Measurements from ENCODE around the gene TTC39B. TPM values are rescaled to one million over a fixed set of nuclear protein-coding genes. Genes with fewer than 3 reads are reported as not detected.
"Not testable (repeated sequence)": the region's sequence is repeated elsewhere in the genome, so short reads cannot be mapped to it uniquely, and the experiment has no call there.

The TTC39B gene
- total RNA-seq, 2 donors from 2014 or later = 5.3 to 6.0 TPM

DNA sequence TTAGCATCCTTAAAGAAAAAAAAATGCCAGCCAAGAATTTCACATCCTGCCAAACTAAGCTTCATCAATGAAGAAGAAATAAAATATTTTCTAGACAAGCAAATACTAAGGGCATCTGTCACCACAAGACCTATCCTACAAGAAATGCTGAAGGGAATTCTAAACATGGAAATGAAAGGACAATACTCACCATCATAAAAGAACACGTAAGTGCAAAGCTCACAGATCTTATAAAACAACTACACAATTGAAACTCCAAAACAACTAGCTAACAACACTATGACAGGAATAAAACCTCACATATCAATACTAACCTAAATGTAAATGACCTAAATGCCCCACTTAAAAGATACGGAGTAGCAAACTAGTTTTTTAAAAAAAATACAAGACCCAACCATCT lies 71.4 kb downstream of the TTC39B start:
- no peaks in the 10 kb centered on the region for H3K4me1 ChIP-seq
- intact Hi-C loops (cut with DNase I) = no loop called here
- no peak overlapping the region for H3K4me3 ChIP-seq
- H3K27me3 ChIP-seq = no peaks in the 10 kb centered on the region
- no peak for TF ChIP-seq POLR2A (IDR thresholded peaks at IDR 0.05)
- TF ChIP-seq, protein P1, sequence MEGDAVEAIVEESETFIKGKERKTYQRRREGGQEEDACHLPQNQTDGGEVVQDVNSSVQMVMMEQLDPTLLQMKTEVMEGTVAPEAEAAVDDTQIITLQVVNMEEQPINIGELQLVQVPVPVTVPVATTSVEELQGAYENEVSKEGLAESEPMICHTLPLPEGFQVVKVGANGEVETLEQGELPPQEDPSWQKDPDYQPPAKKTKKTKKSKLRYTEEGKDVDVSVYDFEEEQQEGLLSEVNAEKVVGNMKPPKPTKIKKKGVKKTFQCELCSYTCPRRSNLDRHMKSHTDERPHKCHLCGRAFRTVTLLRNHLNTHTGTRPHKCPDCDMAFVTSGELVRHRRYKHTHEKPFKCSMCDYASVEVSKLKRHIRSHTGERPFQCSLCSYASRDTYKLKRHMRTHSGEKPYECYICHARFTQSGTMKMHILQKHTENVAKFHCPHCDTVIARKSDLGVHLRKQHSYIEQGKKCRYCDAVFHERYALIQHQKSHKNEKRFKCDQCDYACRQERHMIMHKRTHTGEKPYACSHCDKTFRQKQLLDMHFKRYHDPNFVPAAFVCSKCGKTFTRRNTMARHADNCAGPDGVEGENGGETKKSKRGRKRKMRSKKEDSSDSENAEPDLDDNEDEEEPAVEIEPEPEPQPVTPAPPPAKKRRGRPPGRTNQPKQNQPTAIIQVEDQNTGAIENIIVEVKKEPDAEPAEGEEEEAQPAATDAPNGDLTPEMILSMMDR (IDR thresholded peaks at IDR 0.05) = no peak
- H3K9me3 ChIP-seq = no peaks in the 10 kb centered on the region
- no peak for ATAC-seq
- no peak for DNase-seq
- no peak overlapping the region for H3K27ac ChIP-seq
- no peaks in the 10 kb centered on the region for H3K36me3 ChIP-seq (replicated peaks in 1 of 2; ENCODE audit: insufficient read depth in 1 of 2, low read depth in 2 of 2)
- 70 to 94% methylated on average over 2 of the region's 2 CpGs for WGBS, 2 donors

GRCh38 chr9:15233941-15234490 lies 73.0 kb downstream of the TTC39B start:
- H3K4me1 ChIP-seq; DNase-seq; H3K9me3 ChIP-seq; H3K27me3 ChIP-seq; intact Hi-C loops (cut with DNase I); ATAC-seq; H3K27ac ChIP-seq; H3K36me3 ChIP-seq (replicated peaks in 1 of 2; ENCODE audit: insufficient read depth in 1 of 2, low read depth in 2 of 2); H3K4me3 ChIP-seq: not testable (repeated sequence)
- 99% methylated on average over 12 to 15 of the region's 41 CpGs for WGBS, 2 donors

DNA sequence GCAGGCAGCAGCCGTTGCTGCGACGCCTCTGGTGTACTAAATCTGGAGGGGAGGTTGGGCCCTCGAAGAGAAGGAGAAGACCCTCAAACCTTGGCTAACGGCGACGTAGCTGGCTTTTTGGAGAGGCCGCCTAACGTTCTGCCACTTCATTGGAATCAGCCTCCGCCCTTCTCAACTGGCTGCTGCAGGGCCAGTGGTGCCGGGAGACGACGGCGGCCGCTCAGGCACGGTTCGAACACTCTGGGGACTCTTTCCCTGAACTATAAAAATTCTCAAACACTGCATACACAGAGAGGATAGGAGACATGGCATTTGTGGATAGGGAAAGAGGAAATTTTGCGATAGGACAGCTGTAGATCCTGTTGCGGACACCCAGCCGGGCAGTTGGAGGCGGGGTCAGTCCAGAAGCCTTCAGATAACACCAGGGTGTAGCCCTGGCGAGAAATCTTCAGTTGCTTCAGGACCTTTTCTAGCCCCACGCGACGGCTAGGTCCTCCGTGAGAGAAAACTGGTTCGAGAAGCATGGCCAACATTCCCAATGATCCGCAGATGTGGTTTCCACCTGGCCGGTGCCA lies 74.2 kb downstream of the TTC39B start:
- ATAC-seq; H3K27me3 ChIP-seq; H3K4me3 ChIP-seq; H3K4me1 ChIP-seq; H3K36me3 ChIP-seq (replicated peaks in 1 of 2; ENCODE audit: insufficient read depth in 1 of 2, low read depth in 2 of 2); H3K27ac ChIP-seq; intact Hi-C loops (cut with DNase I); H3K9me3 ChIP-seq: not testable (repeated sequence)
- 94 to 98% methylated on average over 26 to 29 of the region's 29 CpGs for WGBS, 2 donors
- peak in 1 of 4 donors; percentile 45 for DNase-seq

DNA sequence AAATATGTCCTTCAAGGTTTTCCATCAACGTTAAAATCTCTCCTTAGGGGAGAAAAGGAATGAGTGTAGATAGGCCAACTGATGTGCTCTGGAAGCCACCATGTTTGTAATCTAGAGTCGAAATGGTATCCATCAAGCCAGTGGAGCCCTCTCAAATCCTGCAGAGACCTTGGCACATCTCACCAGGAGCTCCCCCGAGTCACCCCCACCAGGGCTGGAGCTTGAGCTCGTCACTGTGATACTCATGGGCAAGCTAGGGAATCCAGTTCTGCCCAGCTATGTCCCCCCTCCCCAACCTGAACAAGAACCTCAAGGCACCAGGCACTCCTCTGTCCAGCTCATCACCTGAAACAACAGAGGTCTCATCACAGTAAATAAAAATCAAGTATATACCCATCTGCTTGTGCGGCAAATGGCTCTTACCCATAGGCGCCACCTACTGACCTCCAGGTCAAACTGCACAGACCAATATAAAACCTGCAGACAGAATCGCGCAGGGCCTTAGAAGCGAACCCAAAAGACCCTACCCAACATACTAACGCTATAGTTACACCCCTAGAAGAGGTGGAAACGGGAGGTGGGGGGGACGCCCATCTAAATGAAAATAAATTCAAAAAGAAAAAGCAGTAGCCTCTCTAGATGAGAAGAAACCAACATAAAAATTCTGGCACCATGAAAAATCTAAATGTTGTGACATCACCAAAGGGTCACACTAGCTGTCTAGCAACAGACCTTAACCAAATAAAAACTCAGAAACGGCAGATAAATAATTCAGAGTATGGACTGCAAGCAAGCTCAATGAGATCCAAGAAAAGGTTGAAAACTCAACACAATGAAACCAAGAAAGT lies 75.0 kb downstream of the TTC39B start:
- no peaks in the 10 kb centered on the region for H3K36me3 ChIP-seq (replicated peaks in 1 of 2; ENCODE audit: insufficient read depth in 1 of 2, low read depth in 2 of 2)
- 56 to 60% methylated on average over 13 of the region's 13 CpGs for WGBS, 2 donors
- DNase-seq (peak in 1 of 4 donors; percentile 7), ATAC-seq (no peak)
- no peaks in the 10 kb centered on the region for H3K4me1 ChIP-seq
- H3K27ac ChIP-seq = no peak overlapping the region
- no peaks in the 10 kb centered on the region for H3K9me3 ChIP-seq
- no peak for TF ChIP-seq POLR2A (IDR thresholded peaks at IDR 0.05)
- TF ChIP-seq, protein P1 (IDR thresholded peaks at IDR 0.05) = peak in 4 of 7 experiments; percentile 22 to 27 (median 26)
- no peaks in the 10 kb centered on the region for H3K27me3 ChIP-seq
- H3K4me3 ChIP-seq = no peak overlapping the region
- intact Hi-C loops (cut with DNase I) = no loop called here

- H3K27ac ChIP-seq = no peak overlapping the region
- DNase-seq = no peak
- H3K27me3 ChIP-seq = no peaks in the 10 kb centered on the region
- ATAC-seq = no peak
- intact Hi-C loops (cut with DNase I) = no loop called here
- no peaks in the 10 kb centered on the region for H3K36me3 ChIP-seq (replicated peaks in 1 of 2; ENCODE audit: insufficient read depth in 1 of 2, low read depth in 2 of 2)
- TF ChIP-seq POLR2A (IDR thresholded peaks at IDR 0.05) = no peak
- TF ChIP-seq, protein P1 (IDR thresholded peaks at IDR 0.05) = no peak
- H3K4me3 ChIP-seq = no peak overlapping the region
- WGBS, 2 donors = 79 to 80% methylated on average over 5 of the region's 5 CpGs
- H3K9me3 ChIP-seq = no peaks in the 10 kb centered on the region
- H3K4me1 ChIP-seq = no peaks in the 10 kb centered on the region
Measured at GRCh38 chr9:15229409-15229808, 77.6 kb downstream of the TTC39B start.
